Heart left ventricle (tissue), 16 donors: ENCODE measurements around the gene SPANXN4. TPM values are rescaled to one million over a fixed set of nuclear protein-coding genes. Genes with fewer than 3 reads are reported as not detected.

ENCODE experiments used
- ATAC-seq, 4 donors: fragments of 200-7000 bp; cut with Tn5 transposase; one replicate each; pipeline ENCODE4 v1.9.1; 2020 to 2022; ENCODE audit warnings: moderate library complexity in 4 of 4, mild to moderate bottlenecking in 3 of 4, moderate number of reproducible peaks in 1 of 4
- DNase-seq, 5 donors: peaks; one replicate each; pipeline ENCODE4 v3.0.0-alpha.2; 2020
- H3K27ac ChIP-seq, 12 donors: fragments of 200-600 bp; sonication (generic) in 4 of 12; one replicate each; pipeline versions ENCODE4 v1.5.0 to v1.8.0; 2016 to 2022; ENCODE audit warnings: mild to moderate bottlenecking in 2 of 12
- H3K27me3 ChIP-seq, 9 donors: fragments of 200-600 bp; sonication (generic) in 2 of 9; one replicate each; pipeline versions ENCODE4 v1.5.1 to v1.8.0; 2016 to 2022; ENCODE audit warnings: mild to moderate bottlenecking in 3 of 9
- H3K36me3 ChIP-seq, 9 donors: fragments of 200-600 bp; sonication (generic) in 2 of 9; one replicate each; pipeline versions ENCODE4 v1.5.0 to v1.8.0; 2018 to 2022; ENCODE audit warnings: mild to moderate bottlenecking in 2 of 9
- H3K4me1 ChIP-seq, 12 donors: fragments of 200-600 bp; sonication (generic) in 4 of 12; one replicate each; pipeline versions ENCODE4 v1.5.0 to v1.8.0; 2016 to 2022; ENCODE audit warnings: mild to moderate bottlenecking in 3 of 12
- H3K4me3 ChIP-seq, 12 donors: fragments of 200-600 bp; sonication (generic) in 4 of 12; one replicate each; pipeline versions ENCODE4 v1.5.0 to v1.8.0; 2017 to 2022; ENCODE audit warnings: mild to moderate bottlenecking in 9 of 12, moderate library complexity in 4 of 12
- H3K9me3 ChIP-seq, 12 donors: fragments of 200-600 bp; sonication (generic) in 4 of 12; one replicate each; pipeline versions ENCODE4 v1.5.0 to v1.8.0; 2016 to 2022; ENCODE audit warnings: mild to moderate bottlenecking in 1 of 12
- CTCF ChIP-seq, 12 donors: fragments of 200-600 bp; sonication (generic) in 4 of 12; IDR thresholded peaks; one replicate each; pipeline versions ENCODE4 v1.5.0 to v1.8.0; 2018 to 2022; ENCODE audit warnings: antibody characterized with exemption in 12 of 12, mild to moderate bottlenecking in 5 of 12
- POLR2A ChIP-seq, 2 donors: fragments of 450-650 bp; IDR thresholded peaks; one replicate each; pipeline ENCODE4 v1.6.1; 2017; ENCODE audit warnings: antibody characterized with exemption in 2 of 2, mild to moderate bottlenecking in 2 of 2, moderate library complexity in 2 of 2
- WGBS, 4 donors: extraction: QIAGEN DNeasy Blood & Tissue Kit in 2 of 4; methylation state at CpG; one replicate each; pipeline versions ENCODE4 v1.1.5 to v1.1.7; 2013 to 2018; 5-methylcytosine and 5-hydroxymethylcytosine counted together
- intact Hi-C, 10 donors: fragments of 100-400 bp; cut with DNase I; formaldehyde crosslinking; loops; one replicate each; pipeline versions ENCODE4 v1.11.1 to v1.14.2; 2022
- long read RNA-seq, 3 donors: library from polyadenylated mRNA; unstranded; transcript quantifications; one replicate each; pipeline ENCODE4 v2.0.0, GENCODE V29; 2020 to 2021
- polyA plus RNA-seq, 2 donors: library from polyadenylated mRNA; stranded (reverse); fragments of 200-250 nt; gene quantifications; one replicate each; pipeline ENCODE4 v1.2.3, GENCODE V29; 2013
- total RNA-seq, 9 donors: library from RNA; depleted of rRNA in 2 of 9; stranded (reverse); fragments of >200 nt in 2 of 9; fragmentation: NEBNext Ultra II Directional in 3 of 9; extraction: Animal tissue kit (Norgen Biotek cat#: 25700) in 3 of 9; gene quantifications; one replicate each; pipeline versions ENCODE4 v1.1.0 to v1.2.4, GENCODE V29; 2016 to 2023
- donor health status: ischemic (EF 13 %, LVEDD 7.1; RV severe dilation, severe dysfunction).
- donor health status: healthy with polysubstance abuse.
- donor health status: DM: no; HTN: yes; CAD: no.
- donor health status: DM: no; HTN: no; CAD: no.
- donor health status: ischemic (EF 25% LVEDD 6.9; RV normal size, moderate dysfunction).
- donor health status: ischemic (EF 25% LVEDD 5.7; RV mildly dilated, moderate dysfunction).
- donor health status: healthy.
- donor health status: DM: yes; HTN: yes; CAD: no.
- donor health status: ischemic (EF 35%, LVEDD 5.7; RV mildly dilated, moderate dysfunction).
- donor health status: nonischemic (EF 11% LVEDD 7.7; RV severe dilation, severe dysfunction).
- donor health status: DM: yes; HTN: yes; CAD: no.
- donor health status: PGD.
- donor health status: ischemic (EF 29% LVEDD 5.4; RV normal size, mild dysfunction).
- donor health status: nonischemic (EF 23%, LVEDD 6.1; RV moderate dilation, normal function).

The SPANXN4 gene
- not detected for total RNA-seq
- not detected for polyA plus RNA-seq
- long read RNA-seq, donor 1, result 0 reads
- long read RNA-seq, donor 2, result 0 reads
- long read RNA-seq, donor 3, result 0 reads

- ATAC-seq (no peak), DNase-seq (no peak)
- TF ChIP-seq CTCF (IDR thresholded peaks at IDR 0.05) (no peak), POLR2A (IDR thresholded peaks at IDR 0.05) (no peak)
- intact Hi-C loops, result no loop called here
- Histone ChIP-seq H3K4me1 (no peaks in the 10 kb centered on the region), H3K27ac (no peak within 1 kb of the TSS), H3K27me3 (no peaks in the 10 kb centered on the region), H3K36me3 (no peaks in the 10 kb centered on the region), H3K9me3 (no peaks in the 10 kb centered on the region), H3K4me3 (no peak within 1 kb of the TSS)
- WGBS, 4 donors, result 69 to 100% (median 84%) methylated on average over 2 of the region's 2 CpGs
These were observed at the start of gene SPANXN4 for GRCh38 chrX:143025628-143026027. SPANXN4 (plus strand) TSS chrX:143025928; CDS start chrX:143026015, 87 bp downstream.

- ATAC-seq, result no peak
- 64 to 76% (median 69%) methylated on average over 6 of the region's 6 CpGs for WGBS, 4 donors
- intact Hi-C loops, result no loop called here
These were observed 48.4 kb upstream of the SPANXN4 start for GRCh38 chrX:142977128-142977914.

GRCh38 chrX:142978130-142978684 lies 47.5 kb upstream of the SPANXN4 start:
- Histone ChIP-seq H3K4me1 (no peaks in the 10 kb centered on the region), H3K27me3 (no peaks in the 10 kb centered on the region), H3K9me3 (peaks cover 0 to 14% (median 0%) of the 10 kb centered on the region in 12 donors), H3K27ac (no peak overlapping the region), H3K4me3 (no peak overlapping the region), H3K36me3 (no peaks in the 10 kb centered on the region)
- no peak for ATAC-seq
- WGBS, 4 donors, result 28 to 39% (median 33%) methylated on average over 4 of the region's 4 CpGs
- intact Hi-C loops, result no loop called here
- DNase-seq, result no peak
- TF ChIP-seq CTCF (IDR thresholded peaks at IDR 0.05) (no peak), POLR2A (IDR thresholded peaks at IDR 0.05) (no peak)

More at GRCh38 chrX:142977128-142977914, 48.4 kb upstream of the SPANXN4 start:
- Histone ChIP-seq H3K27me3 (no peaks in the 10 kb centered on the region), H3K9me3 (peaks cover 0 to 14% (median 0%) of the 10 kb centered on the region in 12 donors), H3K36me3 (no peaks in the 10 kb centered on the region), H3K27ac (no peak overlapping the region), H3K4me3 (no peak overlapping the region), H3K4me1 (no peaks in the 10 kb centered on the region)
- DNase-seq, result no peak
- TF ChIP-seq POLR2A (IDR thresholded peaks at IDR 0.05) (no peak), CTCF (IDR thresholded peaks at IDR 0.05) (no peak)

- Histone ChIP-seq H3K27me3 (no peaks in the 10 kb centered on the region), H3K4me3 (no peak overlapping the region), H3K27ac (no peak overlapping the region), H3K36me3 (no peaks in the 10 kb centered on the region), H3K9me3 (no peaks in the 10 kb centered on the region), H3K4me1 (no peaks in the 10 kb centered on the region)
- intact Hi-C loops, result no loop called here
- TF ChIP-seq POLR2A (IDR thresholded peaks at IDR 0.05), result no peak
- no peak for TF ChIP-seq CTCF (IDR thresholded peaks at IDR 0.05)
- ATAC-seq, result no peak
- 21 to 41% (median 29%) methylated on average over 2 of the region's 2 CpGs for WGBS, 4 donors
- no peak for DNase-seq
These were observed 43.0 kb upstream of the SPANXN4 start for GRCh38 chrX:142982679-142983078.
